H4 (cell line): ENCODE measurements around the gene SEC16A. TPM values are rescaled to one million over a fixed set of nuclear protein-coding genes. Genes with fewer than 3 reads are reported as not detected.
"Not testable (repeated sequence)": the region's sequence is repeated elsewhere in the genome, so short reads cannot be mapped to it uniquely, and the experiment has no call there.

Experiments
- DNase-seq: peaks from one replicate; pipeline ENCODE4 v3.0.0-alpha.2; 2015; ENCODE audit warnings: low spot score
- total RNA-seq: library from RNA; depleted of rRNA; stranded (reverse); fragments of >200 nt; shearing (Covaris generic); gene quantifications from 2 replicates; pipeline ENCODE4 v1.2.3, GENCODE V29; 2014

SEC16A gene
- total RNA-seq, 1 experiment from 2014 or later: 19.0 TPM

DNA sequence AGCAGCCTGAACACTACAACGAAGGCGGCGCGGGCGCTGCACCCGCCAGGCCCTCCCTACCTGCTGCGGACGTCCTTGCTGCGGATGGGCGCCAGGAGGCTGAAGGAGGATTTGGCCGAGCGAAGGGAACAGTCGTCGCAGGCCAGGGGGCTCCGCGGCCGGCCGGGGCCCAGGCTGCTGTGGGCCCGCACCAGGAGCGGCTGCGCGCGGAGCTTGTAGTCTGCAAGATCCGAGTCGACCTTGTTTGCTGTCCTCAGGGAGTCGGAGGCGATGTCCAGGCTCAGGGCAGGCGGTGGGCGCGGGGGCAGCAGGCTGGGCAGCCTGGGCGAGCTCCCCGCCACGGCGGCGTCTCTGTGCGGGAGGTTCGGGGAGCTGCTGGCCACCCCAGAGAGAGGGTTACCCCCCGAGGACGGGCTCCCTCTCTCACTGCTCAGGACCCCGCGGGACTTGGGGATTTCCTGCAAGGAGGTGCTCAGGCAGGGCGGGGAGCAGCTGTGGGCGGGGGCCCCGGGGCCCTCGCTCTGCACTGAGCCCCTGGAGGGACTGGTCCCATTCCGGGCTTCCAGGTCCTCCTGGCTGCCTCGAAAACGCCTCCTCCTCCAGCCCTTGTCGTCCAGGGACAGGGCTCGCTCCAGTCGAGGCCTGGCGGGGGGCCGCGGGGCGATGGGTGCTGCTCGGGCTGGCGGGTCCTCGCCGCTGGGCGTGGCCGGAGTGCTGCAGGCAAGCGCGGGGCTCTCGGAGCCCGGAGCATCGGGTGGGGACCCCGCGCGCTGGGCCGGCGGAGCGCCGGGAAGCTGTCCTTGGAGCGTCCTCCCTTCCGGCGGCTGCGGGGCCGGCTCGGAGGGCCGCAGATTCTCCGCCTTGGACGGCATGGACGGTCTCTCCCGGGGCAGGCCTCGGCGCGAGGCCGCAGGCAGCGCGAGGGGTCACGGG, 44.0 kb downstream of the SEC16A start:
- no peak for DNase-seq

- no peak for DNase-seq
Measured at GRCh38 chr9:136437839-136438547, 44.8 kb downstream of the SEC16A start.

DNA sequence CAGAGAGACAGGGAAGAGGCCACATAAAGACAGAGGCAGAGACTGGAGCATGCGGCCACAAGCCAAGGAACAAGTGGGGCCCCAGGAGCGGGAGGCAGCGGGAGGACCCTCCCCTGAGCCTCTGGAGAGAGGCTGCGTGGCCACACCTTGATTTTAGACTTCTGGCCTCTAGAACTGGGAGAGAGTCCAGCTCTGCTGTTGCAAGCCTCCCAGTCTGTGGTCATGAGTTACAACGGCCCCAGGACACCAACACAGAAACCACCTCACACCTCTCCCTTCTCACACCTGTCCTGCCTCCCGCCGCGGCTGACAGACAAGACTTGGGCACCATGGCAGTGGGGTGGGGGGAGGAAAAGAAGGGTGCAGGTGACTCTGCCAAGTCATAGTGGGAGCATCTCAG, 45.4 kb downstream of the SEC16A start:
- no peak for DNase-seq

- DNase-seq: no peak
Measured at GRCh38 chr9:136436055-136436634, 46.7 kb downstream of the SEC16A start.

DNA sequence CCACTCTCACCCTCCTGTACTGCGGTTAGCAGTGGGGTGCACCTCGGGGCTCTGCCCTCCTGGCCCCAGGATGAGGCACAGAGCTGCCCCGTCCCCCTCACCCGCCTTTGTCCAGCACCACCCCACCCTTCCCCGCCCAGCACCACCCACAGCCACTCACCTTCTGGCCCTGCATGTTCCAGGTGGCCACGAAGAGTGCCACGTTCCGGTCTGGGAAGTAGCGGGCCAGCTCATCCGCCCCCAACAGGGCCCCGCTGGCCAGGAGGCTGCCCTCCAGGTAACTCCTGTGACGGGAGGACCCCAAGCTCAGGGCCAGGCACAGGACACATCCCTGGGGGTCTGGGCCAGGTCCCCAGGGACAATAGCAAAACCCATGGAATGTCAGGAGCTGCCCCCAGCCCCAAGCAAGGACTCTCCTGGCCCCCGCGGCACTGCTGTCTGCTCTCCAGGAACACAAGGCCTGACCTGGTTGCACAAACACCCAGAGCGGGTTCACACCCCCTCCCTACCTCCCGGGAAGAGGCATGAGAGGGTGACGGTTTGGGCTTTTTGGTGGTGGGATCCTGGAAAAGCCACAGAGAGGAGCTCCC, 48.2 kb downstream of the SEC16A start:
- no peak for DNase-seq

GRCh38 chr9:136433849-136434579, 48.8 kb downstream of the SEC16A start:
- no peak for DNase-seq

DNA sequence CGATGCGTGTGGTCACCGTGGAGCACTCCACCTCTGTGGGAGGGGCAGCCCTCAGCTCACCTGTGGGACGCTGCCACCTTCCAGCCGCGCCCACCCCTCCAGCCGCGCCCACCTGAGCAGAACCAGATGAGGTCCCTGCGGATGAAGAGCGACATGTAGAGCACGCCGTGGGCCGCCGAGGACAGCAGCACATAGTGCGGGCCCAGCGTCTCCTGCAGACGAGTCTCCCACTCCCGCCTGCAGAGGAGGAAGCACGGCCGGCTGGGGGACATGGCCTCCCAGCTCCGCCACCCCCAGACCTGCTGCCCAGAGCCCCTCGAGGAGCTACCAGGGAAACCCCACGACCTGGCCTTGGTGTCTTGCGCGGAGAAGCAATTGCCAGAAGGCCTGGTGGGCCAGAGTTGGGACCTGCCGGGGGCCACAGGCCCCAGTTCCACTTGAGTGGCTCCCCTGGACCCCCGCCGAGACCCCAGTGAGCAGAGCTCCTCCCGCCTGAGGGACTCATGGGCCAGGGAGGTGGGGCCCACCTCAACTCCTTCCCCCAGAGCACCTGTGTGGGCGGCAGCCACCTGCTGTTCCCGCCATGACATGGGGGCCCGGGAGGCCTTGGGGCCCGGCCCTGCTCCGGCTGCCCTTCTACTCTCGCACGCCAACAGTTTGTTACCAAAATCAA, 49.7 kb downstream of the SEC16A start:
- no peak for DNase-seq

- DNase-seq: no peak
Measured at GRCh38 chr9:136432591-136432990, 50.2 kb downstream of the SEC16A start.

DNA sequence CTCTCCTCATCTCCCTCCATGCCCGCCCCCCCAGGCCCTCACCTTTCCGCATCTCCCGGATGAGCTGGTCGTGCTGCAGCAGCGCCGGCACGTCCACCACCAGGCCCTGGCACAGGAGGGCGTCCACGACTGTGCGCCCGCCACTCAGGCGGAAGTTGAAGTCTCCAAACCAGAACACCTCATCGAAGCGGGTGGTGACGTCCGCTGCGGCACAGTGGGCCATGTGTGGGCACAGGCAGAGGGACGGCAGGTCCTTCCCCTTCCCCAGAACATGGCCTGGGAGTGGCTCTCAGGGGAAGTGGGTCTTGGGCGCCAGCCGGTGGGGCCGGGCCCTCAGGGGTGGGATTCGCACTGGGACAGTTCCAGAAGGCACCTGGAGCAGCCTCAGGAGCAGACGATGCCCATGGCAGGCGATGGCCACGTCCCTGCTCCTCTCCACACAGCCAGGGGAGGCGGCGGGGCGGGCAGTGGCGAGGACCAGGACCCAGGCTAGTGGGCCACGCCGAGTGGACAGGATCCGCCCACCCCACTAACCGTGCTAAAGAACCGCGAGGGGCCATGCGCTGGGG, 51.0 kb downstream of the SEC16A start:
- no peak for DNase-seq

- no peak for DNase-seq
Measured at GRCh38 chr9:136430588-136431234, 52.1 kb downstream of the SEC16A start.

DNA sequence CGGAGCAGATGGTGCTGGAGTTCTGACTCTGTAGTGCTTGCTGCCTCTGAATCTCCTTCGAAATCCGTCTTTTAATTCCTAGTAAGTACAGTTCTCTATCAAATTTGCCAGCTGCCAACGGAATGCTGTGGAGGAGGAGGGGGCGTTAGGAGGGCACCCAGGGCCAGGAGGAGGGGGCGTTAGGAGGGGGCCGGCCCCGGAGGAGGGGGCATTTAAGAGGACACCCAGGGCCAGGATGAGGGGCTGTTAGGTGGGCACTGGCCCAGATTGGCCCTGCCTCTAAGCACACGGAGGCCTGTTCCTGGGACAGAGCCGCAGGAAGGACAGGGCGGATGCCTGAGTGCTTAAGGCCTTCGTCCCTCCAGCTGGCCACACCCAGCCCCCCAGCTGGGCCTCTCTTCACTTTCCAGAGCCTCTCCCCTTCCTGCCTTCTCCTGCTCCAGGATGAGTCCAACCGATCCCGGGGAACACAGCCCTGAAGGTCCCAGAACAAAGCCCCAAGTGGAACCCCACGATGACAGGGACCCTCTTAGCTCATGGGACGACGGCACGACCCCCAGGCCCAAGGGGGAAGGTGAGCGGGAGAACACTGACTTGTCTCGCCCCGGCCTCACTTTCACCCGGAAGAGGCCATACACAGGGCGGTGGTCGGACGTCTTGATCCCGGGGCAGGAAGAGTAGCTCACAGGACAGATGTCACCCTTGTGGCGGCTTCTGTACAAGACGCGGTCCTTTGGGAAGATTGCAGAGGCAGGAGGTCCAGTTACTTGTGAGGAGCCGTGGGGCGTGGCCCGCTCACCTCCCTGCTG, 53.0 kb downstream of the SEC16A start:
- DNase-seq: no peak

DNA sequence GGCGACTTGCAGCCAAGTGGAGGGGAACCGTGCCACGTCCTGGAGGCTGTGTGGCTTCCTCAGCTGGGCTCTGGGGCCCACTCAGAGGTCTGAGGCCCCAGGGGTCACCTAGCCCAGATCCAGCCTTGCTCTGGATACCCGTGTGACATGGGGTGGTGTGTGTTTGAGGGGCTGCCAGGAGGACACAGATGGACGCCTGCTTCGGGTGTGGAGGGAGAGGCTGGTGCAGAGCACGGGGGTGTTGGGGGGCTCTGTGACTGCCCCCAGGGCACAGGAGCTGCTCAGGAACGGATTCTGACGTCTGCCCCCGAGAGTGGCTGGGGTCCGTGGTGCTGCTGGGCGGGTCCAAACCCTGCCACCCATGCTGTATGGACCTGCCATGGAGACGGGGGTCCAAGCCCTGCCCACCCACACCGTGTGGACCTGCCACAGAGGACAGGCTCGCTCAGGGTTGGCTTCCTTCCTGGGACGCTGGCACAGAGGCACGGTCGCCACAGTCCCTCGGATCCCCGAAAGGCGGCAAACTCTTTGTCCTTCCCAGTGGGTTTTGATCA, 53.7 kb downstream of the SEC16A start:
- DNase-seq: no peak

GRCh38 chr9:136426787-136427186, 56.1 kb downstream of the SEC16A start:
- no peak for DNase-seq

DNA sequence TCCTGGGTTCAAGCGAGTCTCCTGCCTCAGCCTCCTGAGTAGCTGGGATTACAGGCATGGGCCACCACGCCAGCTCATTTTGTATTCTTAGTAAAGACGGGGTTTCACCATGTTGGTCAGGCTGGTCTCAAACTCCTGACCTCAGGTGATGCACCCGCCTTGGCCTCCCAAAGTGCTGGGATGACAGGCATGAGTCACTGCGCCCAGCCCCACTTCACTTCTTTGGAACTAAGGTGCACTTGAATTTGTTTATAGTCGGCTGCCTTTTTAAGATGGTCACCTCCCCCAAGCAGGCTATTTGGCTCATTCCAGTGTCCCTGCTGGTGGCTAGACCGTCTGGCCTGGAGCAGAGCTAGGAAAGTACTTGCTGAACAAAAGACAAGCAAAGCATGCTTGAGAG, 57.5 kb downstream of the SEC16A start:
- not testable (repeated sequence) for DNase-seq

DNA sequence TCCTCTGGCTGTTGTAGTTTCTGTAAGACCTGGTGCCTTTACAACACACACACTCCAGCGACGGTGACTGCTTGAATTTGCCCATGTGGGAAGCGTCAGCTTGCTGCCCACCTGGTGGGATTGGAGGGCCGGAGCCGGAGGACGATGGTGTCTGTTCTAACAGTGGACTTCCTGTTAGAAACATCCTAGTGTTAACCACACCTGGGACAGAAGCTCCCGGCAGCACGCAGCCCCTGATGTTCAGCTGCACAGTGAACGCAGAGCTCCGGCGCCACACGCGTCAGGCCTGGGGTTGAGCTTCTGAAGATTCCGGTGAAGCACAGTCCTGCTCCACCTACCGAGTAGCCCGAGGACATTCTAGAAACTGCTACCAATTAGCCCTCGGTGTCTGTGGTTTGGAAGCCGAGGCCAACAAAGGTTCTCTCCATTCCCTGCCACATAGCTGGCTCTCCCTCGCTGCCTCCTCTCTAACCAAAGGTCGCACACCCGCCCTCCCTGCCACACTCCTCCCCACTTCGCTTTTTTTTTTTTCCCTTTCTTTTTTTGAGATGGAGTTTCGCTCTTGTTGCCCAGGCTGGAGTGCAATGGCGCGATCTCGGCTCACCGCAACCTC, 58.0 kb downstream of the SEC16A start:
- DNase-seq: no peak

DNA sequence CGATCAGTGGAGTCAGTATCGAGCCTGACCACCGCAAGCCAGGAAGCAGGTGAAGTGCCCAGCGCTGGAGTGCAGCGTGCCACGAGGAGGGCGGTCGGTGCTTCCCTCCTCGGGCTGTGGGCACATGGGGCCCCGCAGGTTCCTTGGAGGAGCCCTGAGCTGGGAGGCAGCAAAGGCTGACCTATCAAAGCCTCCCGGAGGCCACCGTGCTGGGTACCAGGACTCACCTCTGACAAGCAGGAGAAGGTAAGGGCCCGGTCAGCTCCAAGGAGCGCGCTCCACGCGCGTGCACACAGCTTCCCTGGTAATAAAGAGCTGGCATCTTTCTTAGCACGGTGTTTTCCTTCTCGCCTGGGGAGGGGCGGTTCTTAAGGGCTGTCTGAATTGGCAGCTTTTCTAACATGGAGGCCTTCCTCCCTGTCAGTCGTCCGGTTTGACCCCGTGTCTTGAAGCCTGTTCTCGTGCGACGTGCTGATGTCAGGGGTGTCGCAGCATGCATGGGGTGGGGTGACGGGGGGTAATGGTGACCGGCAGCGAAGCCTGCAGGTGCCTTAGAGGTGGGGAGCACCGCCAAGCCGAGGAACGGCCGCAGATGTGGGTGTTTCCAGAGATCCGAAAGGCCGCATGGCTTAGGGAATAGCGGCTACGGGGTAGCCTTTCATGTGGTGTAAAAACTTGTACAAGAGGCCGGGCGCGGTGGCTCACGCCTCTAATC, 59.3 kb downstream of the SEC16A start:
- DNase-seq: no peak

GRCh38 chr9:136422876-136423275, 60.0 kb downstream of the SEC16A start:
- no peak for DNase-seq

- DNase-seq: no peak
Measured at GRCh38 chr9:136421791-136422190, 61.0 kb downstream of the SEC16A start.
